Caco-2 (cell line): ENCODE measurements around the gene ERBB4. TPM values are rescaled to one million over a fixed set of nuclear protein-coding genes. Genes with fewer than 3 reads are reported as not detected.

Source experiments
- BruUV-seq: library from RNA; stranded (reverse); fragments of 400-500 nt; replicated peaks from 2 replicates; lab custom pipeline; 2021; lab: Mats Ljungman, UMichigan
- CTCF ChIA-PET: fragments of 300-600 bp; sonication (Branson Sonifier 250); formaldehyde crosslinking; loops from one replicate; lab custom pipeline; 2022; ENCODE audit warnings: antibody characterized with exemption; lab: Charles Lee
- POLR2A ChIA-PET: fragments of 300-600 bp; sonication (Branson Sonifier 250); formaldehyde crosslinking; loops from one replicate; lab custom pipeline; 2022; ENCODE audit warnings: antibody characterized with exemption; lab: Charles Lee
- DNase-seq, 2 experiments: peaks; one replicate each; pipeline versions ENCODE4 v3.0.0 to v3.0.0-alpha.2; 2020 to 2022
- H3K27me3 ChIP-seq: replicated peaks from 2 replicates; pipeline ENCODE4 v1.6.0; 2011; ENCODE audit warnings: low read length; ENCODE audit not compliant: control insufficient read depth, insufficient read depth
- H3K36me3 ChIP-seq: 2 replicates; pipeline ENCODE4 v1.5.1; 2011; ENCODE audit warnings: low read length; ENCODE audit not compliant: control insufficient read depth, insufficient read depth
- H3K4me1 ChIP-seq: fragments of 250-450 bp; sonication (Bioruptor Pico); 2 replicates; pipeline ENCODE4 v1.5.1; 2020; ENCODE audit warnings: mild to moderate bottlenecking
- H3K4me3 ChIP-seq: 2 replicates; pipeline ENCODE4 v1.5.1; 2011; ENCODE audit warnings: low read depth, mild to moderate bottlenecking, control low read depth, low read length
- H3K9me3 ChIP-seq: fragments of 250-450 bp; sonication (Bioruptor Pico); 2 replicates; pipeline ENCODE4 v1.5.1; 2020; ENCODE audit warnings: mild to moderate bottlenecking, moderate library complexity
- H3K27ac Mint-ChIP-seq: one replicate; pipeline ENCODE4 v1.8.0; 2022; ENCODE audit warnings: mixed read lengths; ENCODE audit not compliant: unreplicated experiment
- H3K27me3 Mint-ChIP-seq: one replicate; pipeline ENCODE4 v1.8.0; 2022; ENCODE audit warnings: mixed read lengths; ENCODE audit not compliant: insufficient read depth, unreplicated experiment
- H3K36me3 Mint-ChIP-seq: one replicate; pipeline ENCODE4 v1.8.0; 2022; ENCODE audit warnings: mild to moderate bottlenecking, mixed read lengths; ENCODE audit not compliant: insufficient read depth, unreplicated experiment
- H3K4me1 Mint-ChIP-seq: one replicate; pipeline ENCODE4 v1.8.0; 2022; ENCODE audit warnings: low read depth, mixed read lengths; ENCODE audit not compliant: unreplicated experiment
- H3K4me3 Mint-ChIP-seq: one replicate; pipeline ENCODE4 v1.8.0; 2022; ENCODE audit warnings: mild to moderate bottlenecking, moderate library complexity, mixed read lengths; ENCODE audit not compliant: unreplicated experiment
- H3K9me3 Mint-ChIP-seq: one replicate; pipeline ENCODE4 v1.8.0; 2022; ENCODE audit warnings: mixed read lengths; ENCODE audit not compliant: unreplicated experiment
- CTCF ChIP-seq, 2 experiments: fragments of 200-600 bp in 1 of 2; IDR thresholded peaks; 1 replicate in 1 of 2; 2 replicates in 1 of 2; pipeline versions ENCODE4 v1.5.1 to v1.8.0; 2011 to 2022; ENCODE audit warnings: antibody characterized with exemption in 1 of 2, control low read depth in 1 of 2, inconsistent platforms in 1 of 2, low read depth in 1 of 2, low read length in 1 of 2, mild to moderate bottlenecking in 1 of 2, moderate library complexity in 1 of 2; ENCODE audit not compliant: insufficient read depth in 1 of 2, severe bottlenecking in 1 of 2, unreplicated experiment in 1 of 2
- intact Hi-C: fragments of 100-400 bp; cut with micrococcal nuclease; formaldehyde crosslinking; loops from one replicate; pipeline ENCODE4 v1.10.0; 2022; ENCODE audit not compliant: unreplicated experiment
- total RNA-seq: library from RNA; stranded (reverse); gene quantifications from 2 replicates; pipeline ENCODE4 v1.2.3, GENCODE V29; 2022

The ERBB4 gene
- total RNA-seq, 1 experiment from 2014 or later, result not detected

- Mint-ChIP-seq H3K36me3 (no peaks in the 10 kb centered on the region), H3K27ac (no peak overlapping the region), H3K4me1 (no peaks in the 10 kb centered on the region), H3K4me3 (no peak overlapping the region), H3K27me3 (no peaks in the 10 kb centered on the region), H3K9me3 (no peaks in the 10 kb centered on the region)
- TF ChIP-seq CTCF (IDR thresholded peaks at IDR 0.05; ENCODE audit: insufficient read depth in 1 of 2, low read depth in 1 of 2, low read length in 1 of 2, severe bottlenecking in 1 of 2, unreplicated experiment in 1 of 2), result no peak
- DNase-seq, result no peak
- Histone ChIP-seq H3K4me3 (no peak overlapping the region), H3K9me3 (no peaks in the 10 kb centered on the region), H3K4me1 (no peaks in the 10 kb centered on the region), H3K27me3 (no peaks in the 10 kb centered on the region), H3K36me3 (no peaks in the 10 kb centered on the region)
- BruUV-seq, result no TSS peak
- CTCF ChIA-PET, result no interaction called here
- intact Hi-C loops, result no loop called here
- POLR2A ChIA-PET, result no interaction called here
Measured at GRCh38 chr2:211867845-211868451, 670.7 kb downstream of the ERBB4 start.

GRCh38 chr2:211864328-211864727 is 674.3 kb downstream of the ERBB4 start:
- CTCF ChIA-PET, result no interaction called here
- Histone ChIP-seq H3K4me1 (no peaks in the 10 kb centered on the region), H3K4me3 (no peak overlapping the region), H3K36me3 (no peaks in the 10 kb centered on the region), H3K27me3 (no peaks in the 10 kb centered on the region), H3K9me3 (no peaks in the 10 kb centered on the region)
- BruUV-seq, result no TSS peak
- no peak overlapping the region for H3K27ac Mint-ChIP-seq
- H3K4me3 Mint-ChIP-seq, result no peak overlapping the region
- intact Hi-C loops, result no loop called here
- TF ChIP-seq CTCF (IDR thresholded peaks at IDR 0.05; ENCODE audit: insufficient read depth in 1 of 2, low read depth in 1 of 2, low read length in 1 of 2, severe bottlenecking in 1 of 2, unreplicated experiment in 1 of 2), result no peak
- H3K9me3 Mint-ChIP-seq, result no peaks in the 10 kb centered on the region
- DNase-seq, result no peak
- H3K4me1 Mint-ChIP-seq, result no peaks in the 10 kb centered on the region
- H3K36me3 Mint-ChIP-seq, result no peaks in the 10 kb centered on the region
- POLR2A ChIA-PET, result no interaction called here
- H3K27me3 Mint-ChIP-seq, result no peaks in the 10 kb centered on the region

- Mint-ChIP-seq H3K4me3 (no peak overlapping the region), H3K9me3 (no peaks in the 10 kb centered on the region)
Measured at GRCh38 chr2:211860224-211860623, 678.4 kb downstream of the ERBB4 start.

More at GRCh38 chr2:211860224-211860623, 678.4 kb downstream of the ERBB4 start:
- H3K27me3 ChIP-seq, result no peaks in the 10 kb centered on the region
- no peak overlapping the region for H3K4me3 ChIP-seq
- no peaks in the 10 kb centered on the region for H3K36me3 Mint-ChIP-seq
- ChIA-PET CTCF (no interaction called here), POLR2A (no interaction called here)
- no TSS peak for BruUV-seq
- no peaks in the 10 kb centered on the region for H3K4me1 ChIP-seq
- no peaks in the 10 kb centered on the region for H3K36me3 ChIP-seq
- no peak overlapping the region for H3K27ac Mint-ChIP-seq
- H3K9me3 ChIP-seq, result no peaks in the 10 kb centered on the region
- H3K4me1 Mint-ChIP-seq, result no peaks in the 10 kb centered on the region
- H3K27me3 Mint-ChIP-seq, result no peaks in the 10 kb centered on the region
- no peak for TF ChIP-seq CTCF (IDR thresholded peaks at IDR 0.05; ENCODE audit: insufficient read depth in 1 of 2, low read depth in 1 of 2, low read length in 1 of 2, severe bottlenecking in 1 of 2, unreplicated experiment in 1 of 2)
- DNase-seq, result no peak
- intact Hi-C loops, result no loop called here
